ENCODE results near the gene CASP1. TPM values are rescaled to one million over a fixed set of nuclear protein-coding genes. Genes with fewer than 3 reads are reported as not detected.

Gene CASP1
- total RNA-seq, 4 donors from 2014 or later, result 1.1 to 7.8 (median 3.5) TPM

DNA sequence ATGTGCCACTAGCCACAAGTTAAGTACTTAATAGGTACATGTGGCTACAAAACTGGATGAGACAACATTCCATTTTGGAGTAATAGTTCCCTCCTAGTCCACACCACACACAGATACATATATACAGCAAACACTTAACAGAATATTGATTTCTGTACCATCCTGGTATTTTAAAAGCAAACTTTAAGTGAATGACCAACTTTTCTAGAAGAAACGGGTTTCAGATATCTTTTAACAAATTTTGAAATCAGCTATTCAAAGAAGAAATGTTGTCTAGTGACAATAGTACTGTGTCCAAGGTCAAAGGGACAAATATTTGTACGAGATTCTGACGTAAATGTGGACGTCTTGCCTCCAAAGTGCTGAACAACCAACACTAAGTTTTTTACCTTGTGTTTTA, 22.5 kb upstream of the CASP1 start:
- Histone ChIP-seq H3K36me3 (no peaks in the 10 kb centered on the region), H3K4me1 (no peaks in the 10 kb centered on the region), H3K9me3 (no peaks in the 10 kb centered on the region), H3K27me3 (no peaks in the 10 kb centered on the region), H3K4me3 (no peak overlapping the region), H3K27ac (no peak overlapping the region)
- DNase-seq (no peak), ATAC-seq (no peak)
- TF ChIP-seq POLR2A (IDR thresholded peaks at IDR 0.05), result no peak
- TF ChIP-seq, protein P1, sequence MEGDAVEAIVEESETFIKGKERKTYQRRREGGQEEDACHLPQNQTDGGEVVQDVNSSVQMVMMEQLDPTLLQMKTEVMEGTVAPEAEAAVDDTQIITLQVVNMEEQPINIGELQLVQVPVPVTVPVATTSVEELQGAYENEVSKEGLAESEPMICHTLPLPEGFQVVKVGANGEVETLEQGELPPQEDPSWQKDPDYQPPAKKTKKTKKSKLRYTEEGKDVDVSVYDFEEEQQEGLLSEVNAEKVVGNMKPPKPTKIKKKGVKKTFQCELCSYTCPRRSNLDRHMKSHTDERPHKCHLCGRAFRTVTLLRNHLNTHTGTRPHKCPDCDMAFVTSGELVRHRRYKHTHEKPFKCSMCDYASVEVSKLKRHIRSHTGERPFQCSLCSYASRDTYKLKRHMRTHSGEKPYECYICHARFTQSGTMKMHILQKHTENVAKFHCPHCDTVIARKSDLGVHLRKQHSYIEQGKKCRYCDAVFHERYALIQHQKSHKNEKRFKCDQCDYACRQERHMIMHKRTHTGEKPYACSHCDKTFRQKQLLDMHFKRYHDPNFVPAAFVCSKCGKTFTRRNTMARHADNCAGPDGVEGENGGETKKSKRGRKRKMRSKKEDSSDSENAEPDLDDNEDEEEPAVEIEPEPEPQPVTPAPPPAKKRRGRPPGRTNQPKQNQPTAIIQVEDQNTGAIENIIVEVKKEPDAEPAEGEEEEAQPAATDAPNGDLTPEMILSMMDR (IDR thresholded peaks at IDR 0.05 in 4 of 5, conservative IDR thresholded peaks at IDR 0.05 in 1 of 5), result no peak
- in situ Hi-C loops (cut with MboI; ENCODE audit: low sequenced_read_pairs in 4 of 4), result no loop called here
- intact Hi-C loops (cut with DNase I; ENCODE audit: low total_unique reads), result no loop called here

DNA sequence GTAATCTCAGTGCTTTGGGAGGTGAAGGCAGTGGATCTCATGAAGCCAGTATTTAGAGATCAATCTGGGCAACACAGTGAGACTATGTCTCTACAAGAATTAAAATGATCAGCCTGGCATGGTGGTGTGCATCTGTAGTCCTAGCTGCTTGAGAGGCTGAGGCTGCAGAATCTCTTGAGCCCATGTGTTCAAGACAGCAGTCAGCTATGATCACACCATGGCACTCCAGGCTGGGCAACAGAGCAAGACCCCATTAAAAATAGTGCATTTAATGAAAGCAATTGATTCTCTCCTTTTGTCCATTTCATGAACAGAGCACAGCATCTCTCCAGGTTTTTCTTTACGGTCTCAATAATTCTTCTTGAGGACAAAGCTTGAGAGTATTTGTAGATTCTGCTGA, 21.5 kb upstream of the CASP1 start:
- Histone ChIP-seq H3K4me1 (no peaks in the 10 kb centered on the region), H3K36me3 (no peaks in the 10 kb centered on the region), H3K9me3 (no peaks in the 10 kb centered on the region), H3K27ac (no peak overlapping the region), H3K4me3 (no peak overlapping the region), H3K27me3 (no peaks in the 10 kb centered on the region)
- DNase-seq (no peak), ATAC-seq (no peak)
- in situ Hi-C loops (cut with MboI; ENCODE audit: low sequenced_read_pairs in 4 of 4) (no loop called here), intact Hi-C loops (cut with DNase I; ENCODE audit: low total_unique reads) (no loop called here)
- no peak for TF ChIP-seq POLR2A (IDR thresholded peaks at IDR 0.05)
- TF ChIP-seq, protein P1 (IDR thresholded peaks at IDR 0.05 in 4 of 5, conservative IDR thresholded peaks at IDR 0.05 in 1 of 5), result no peak

DNA sequence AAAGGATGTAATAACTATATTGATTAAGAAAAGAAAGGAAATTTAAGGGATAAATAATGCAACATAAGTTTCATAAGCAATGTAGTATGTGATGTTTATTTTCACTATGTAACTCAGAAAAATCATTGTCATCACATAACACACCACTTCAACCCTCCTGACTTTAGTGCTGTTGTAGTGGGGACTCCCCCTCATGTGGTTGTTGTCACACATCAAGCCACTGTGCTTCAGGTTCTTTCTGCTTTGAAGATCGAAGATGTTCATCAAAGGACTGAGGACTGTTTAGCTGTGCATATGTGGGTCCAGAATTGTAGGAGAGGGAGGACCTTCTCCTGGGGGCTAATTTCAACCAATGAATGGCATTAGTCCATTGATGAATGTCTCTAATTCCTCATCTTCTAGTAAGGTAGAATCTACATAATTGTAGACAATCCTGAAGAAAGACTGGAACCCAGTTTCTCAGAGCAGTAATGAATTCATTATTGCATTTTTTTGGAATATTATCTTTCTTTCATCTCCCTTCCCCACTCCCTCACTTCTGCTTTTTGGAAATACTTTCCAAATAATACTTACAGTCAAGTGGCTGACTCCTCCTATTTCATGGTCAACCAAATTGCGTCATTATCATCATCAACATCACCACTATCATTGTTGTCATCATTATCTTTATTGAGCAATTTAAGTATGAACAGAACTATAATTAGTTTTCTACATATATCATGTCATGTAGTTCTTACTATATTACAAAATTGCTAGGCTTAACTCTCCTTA, 20.0 kb upstream of the CASP1 start:
- Histone ChIP-seq H3K27me3 (no peaks in the 10 kb centered on the region), H3K9me3 (no peaks in the 10 kb centered on the region), H3K4me1 (no peaks in the 10 kb centered on the region), H3K27ac (no peak overlapping the region), H3K36me3 (no peaks in the 10 kb centered on the region), H3K4me3 (no peak overlapping the region)
- intact Hi-C loops (cut with DNase I; ENCODE audit: low total_unique reads) (no loop called here), in situ Hi-C loops (cut with MboI; ENCODE audit: low sequenced_read_pairs in 4 of 4) (no loop called here)
- DNase-seq, result no peak
- no peak for TF ChIP-seq POLR2A (IDR thresholded peaks at IDR 0.05)
- TF ChIP-seq, protein P1 (IDR thresholded peaks at IDR 0.05 in 4 of 5, conservative IDR thresholded peaks at IDR 0.05 in 1 of 5), result no peak
- ATAC-seq, result no peak

DNA sequence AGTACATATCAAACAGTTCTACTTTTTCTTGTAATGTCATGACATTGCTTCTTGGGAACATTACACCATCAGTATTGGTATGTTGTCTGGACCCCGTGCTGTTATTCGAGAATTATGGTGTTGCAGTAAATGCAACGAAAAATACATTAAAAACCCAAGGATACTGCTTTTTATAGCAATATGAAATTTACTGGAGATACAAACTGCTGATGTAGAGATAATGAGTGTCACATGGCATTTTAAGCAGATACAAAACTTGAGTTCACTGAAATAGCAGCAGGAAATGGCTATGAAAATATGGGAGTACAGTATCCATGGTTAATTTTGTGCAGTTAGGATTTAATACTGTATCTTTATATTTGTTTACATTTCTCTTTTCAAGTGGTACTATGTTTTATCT, 17.5 kb upstream of the CASP1 start:
- H3K36me3 ChIP-seq, result no peaks in the 10 kb centered on the region
- in situ Hi-C loops (cut with MboI; ENCODE audit: low sequenced_read_pairs in 4 of 4), result no loop called here
- no peak for ATAC-seq

More for the DNA sequence above, 17.5 kb upstream of the CASP1 start:
- Histone ChIP-seq H3K9me3 (no peaks in the 10 kb centered on the region), H3K27me3 (no peaks in the 10 kb centered on the region), H3K4me3 (no peak overlapping the region), H3K4me1 (no peaks in the 10 kb centered on the region), H3K27ac (no peak overlapping the region)
- no peak for DNase-seq
- no peak for TF ChIP-seq POLR2A (IDR thresholded peaks at IDR 0.05)
- TF ChIP-seq, protein P1 (IDR thresholded peaks at IDR 0.05 in 4 of 5, conservative IDR thresholded peaks at IDR 0.05 in 1 of 5), result no peak
- intact Hi-C loops (cut with DNase I; ENCODE audit: low total_unique reads), result no loop called here
